LNCAP (cell line): ENCODE data around the gene DNAL4.

Experiments
- CTCF ChIP-seq: fragments of 450-650 bp; IDR thresholded peaks from 2 replicates; pipeline ENCODE4 v1.5.1; 2017; ENCODE audit warnings: mild to moderate bottlenecking

DNAL4 gene

GRCh38 chr22:38782402-38783094, 11.4 kb downstream of the DNAL4 start:
- TF ChIP-seq CTCF, result no peak

GRCh38 chr22:38781033-38781432, 12.9 kb downstream of the DNAL4 start:
- TF ChIP-seq CTCF, result no peak

- no peak for TF ChIP-seq CTCF
Measured at GRCh38 chr22:38777087-38777671, 16.8 kb downstream of the DNAL4 start.

GRCh38 chr22:38776086-38776485, 17.9 kb downstream of the DNAL4 start:
- TF ChIP-seq CTCF, result no peak

- TF ChIP-seq CTCF, result no peak
Measured at GRCh38 chr22:38775656-38776055, 18.3 kb downstream of the DNAL4 start.

GRCh38 chr22:38774496-38775166, 19.3 kb downstream of the DNAL4 start:
- no peak for TF ChIP-seq CTCF

GRCh38 chr22:38773363-38773946, 20.5 kb downstream of the DNAL4 start:
- TF ChIP-seq CTCF, result no peak
